ENCODE results near the gene RAB44. TPM values are rescaled to one million over a fixed set of nuclear protein-coding genes. Genes with fewer than 3 reads are reported as not detected.
A peak's percentile ranks its signal among the peaks of the same experiment; 100 is the strongest.

The RAB44 gene
- total RNA-seq, 1 donor from 2014 or later, result not detected

DNA sequence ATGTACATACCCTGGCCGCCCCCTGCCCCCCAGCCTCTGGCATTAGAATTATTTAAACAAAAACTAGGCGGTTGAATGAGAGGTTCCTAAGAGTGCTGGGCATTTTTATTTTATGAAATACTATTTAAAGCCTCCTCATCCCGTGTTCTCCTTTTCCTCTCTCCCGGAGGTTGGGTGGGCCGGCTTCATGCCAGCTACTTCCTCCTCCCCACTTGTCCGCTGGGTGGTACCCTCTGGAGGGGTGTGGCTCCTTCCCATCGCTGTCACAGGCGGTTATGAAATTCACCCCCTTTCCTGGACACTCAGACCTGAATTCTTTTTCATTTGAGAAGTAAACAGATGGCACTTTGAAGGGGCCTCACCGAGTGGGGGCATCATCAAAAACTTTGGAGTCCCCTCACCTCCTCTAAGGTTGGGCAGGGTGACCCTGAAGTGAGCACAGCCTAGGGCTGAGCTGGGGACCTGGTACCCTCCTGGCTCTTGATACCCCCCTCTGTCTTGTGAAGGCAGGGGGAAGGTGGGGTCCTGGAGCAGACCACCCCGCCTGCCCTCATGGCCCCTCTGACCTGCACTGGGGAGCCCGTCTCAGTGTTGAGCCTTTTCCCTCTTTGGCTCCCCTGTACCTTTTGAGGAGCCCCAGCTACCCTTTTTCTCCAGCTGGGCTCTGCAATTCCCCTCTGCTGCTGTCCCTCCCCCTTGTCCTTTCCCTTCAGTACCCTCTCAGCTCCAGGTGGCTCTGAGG lies 11.5 kb upstream of the RAB44 start:
- no peak overlapping the region for H3K9ac ChIP-seq
- no peak overlapping the region for H2AFZ ChIP-seq (replicated peaks)
- no peaks in the 10 kb centered on the region for H3K27me3 ChIP-seq
- Mint-ChIP-seq H3K9me3 (no peaks in the 10 kb centered on the region), H3K36me3 (no peaks in the 10 kb centered on the region), H3K27ac (peak overlapping the region; percentile 17), H3K4me1 (no peaks in the 10 kb centered on the region), H3K27me3 (ENCODE audit: insufficient read depth, low read depth) (peaks cover 18% of the 10 kb centered on the region), H3K4me3 (no peak overlapping the region)
- no peak overlapping the region for H3K4me2 ChIP-seq
- H3K4me1 ChIP-seq, result no peaks in the 10 kb centered on the region
- no peaks in the 10 kb centered on the region for H3F3A ChIP-seq (ENCODE audit: low read depth)
- no peak for DNase-seq (ENCODE audit: low spot score)
- H3K36me3 ChIP-seq, result no peaks in the 10 kb centered on the region
- TF ChIP-seq EZH2phosphoT487 (IDR thresholded peaks at IDR 0.05), result no peak
- TF ChIP-seq EZH2 (IDR thresholded peaks at IDR 0.05), result no peak
- TF ChIP-seq, protein P1, sequence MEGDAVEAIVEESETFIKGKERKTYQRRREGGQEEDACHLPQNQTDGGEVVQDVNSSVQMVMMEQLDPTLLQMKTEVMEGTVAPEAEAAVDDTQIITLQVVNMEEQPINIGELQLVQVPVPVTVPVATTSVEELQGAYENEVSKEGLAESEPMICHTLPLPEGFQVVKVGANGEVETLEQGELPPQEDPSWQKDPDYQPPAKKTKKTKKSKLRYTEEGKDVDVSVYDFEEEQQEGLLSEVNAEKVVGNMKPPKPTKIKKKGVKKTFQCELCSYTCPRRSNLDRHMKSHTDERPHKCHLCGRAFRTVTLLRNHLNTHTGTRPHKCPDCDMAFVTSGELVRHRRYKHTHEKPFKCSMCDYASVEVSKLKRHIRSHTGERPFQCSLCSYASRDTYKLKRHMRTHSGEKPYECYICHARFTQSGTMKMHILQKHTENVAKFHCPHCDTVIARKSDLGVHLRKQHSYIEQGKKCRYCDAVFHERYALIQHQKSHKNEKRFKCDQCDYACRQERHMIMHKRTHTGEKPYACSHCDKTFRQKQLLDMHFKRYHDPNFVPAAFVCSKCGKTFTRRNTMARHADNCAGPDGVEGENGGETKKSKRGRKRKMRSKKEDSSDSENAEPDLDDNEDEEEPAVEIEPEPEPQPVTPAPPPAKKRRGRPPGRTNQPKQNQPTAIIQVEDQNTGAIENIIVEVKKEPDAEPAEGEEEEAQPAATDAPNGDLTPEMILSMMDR (IDR thresholded peaks at IDR 0.05), result no peak
- H3K9me3 ChIP-seq (ENCODE audit: low read depth), result no peaks in the 10 kb centered on the region
- H4K20me1 ChIP-seq (ENCODE audit: low read depth), result peaks cover 6% of the 10 kb centered on the region
- H3K79me2 ChIP-seq (ENCODE audit: low read depth), result peaks cover 24% of the 10 kb centered on the region
- H3K27ac ChIP-seq, result no peak overlapping the region
- no peak overlapping the region for H3K4me3 ChIP-seq

DNA sequence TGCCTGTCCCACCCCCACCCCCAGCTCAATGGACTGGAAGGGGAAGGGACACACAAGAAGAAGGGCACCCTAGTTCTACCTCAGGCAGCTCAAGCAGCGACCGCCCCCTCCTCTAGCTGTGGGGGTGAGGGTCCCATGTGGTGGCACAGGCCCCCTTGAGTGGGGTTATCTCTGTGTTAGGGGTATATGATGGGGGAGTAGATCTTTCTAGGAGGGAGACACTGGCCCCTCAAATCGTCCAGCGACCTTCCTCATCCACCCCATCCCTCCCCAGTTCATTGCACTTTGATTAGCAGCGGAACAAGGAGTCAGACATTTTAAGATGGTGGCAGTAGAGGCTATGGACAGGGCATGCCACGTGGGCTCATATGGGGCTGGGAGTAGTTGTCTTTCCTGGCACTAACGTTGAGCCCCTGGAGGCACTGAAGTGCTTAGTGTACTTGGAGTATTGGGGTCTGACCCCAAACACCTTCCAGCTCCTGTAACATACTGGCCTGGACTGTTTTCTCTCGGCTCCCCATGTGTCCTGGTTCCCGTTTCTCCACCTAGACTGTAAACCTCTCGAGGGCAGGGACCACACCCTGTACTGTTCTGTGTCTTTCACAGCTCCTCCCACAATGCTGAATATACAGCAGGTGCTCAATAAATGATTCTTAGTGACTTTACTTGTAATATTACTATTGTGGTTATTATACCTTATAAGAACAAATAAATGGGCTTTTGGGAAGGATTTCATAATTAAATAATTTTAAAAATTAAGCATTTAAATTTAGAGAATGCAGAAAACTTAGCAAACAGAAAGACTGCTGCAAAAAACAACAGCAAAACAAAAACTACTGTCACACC lies 10.7 kb upstream of the RAB44 start:
- peaks cover 16% of the 10 kb centered on the region for H3K79me2 ChIP-seq (ENCODE audit: low read depth)
- no peak overlapping the region for H3K9ac ChIP-seq
- H3K36me3 ChIP-seq, result no peaks in the 10 kb centered on the region
- Mint-ChIP-seq H3K27me3 (ENCODE audit: insufficient read depth, low read depth) (peaks cover 15% of the 10 kb centered on the region), H3K4me1 (no peaks in the 10 kb centered on the region), H3K9me3 (no peaks in the 10 kb centered on the region), H3K4me3 (no peak overlapping the region), H3K36me3 (no peaks in the 10 kb centered on the region), H3K27ac (no peak overlapping the region)
- TF ChIP-seq, protein P1 (IDR thresholded peaks at IDR 0.05), result no peak
- TF ChIP-seq EZH2phosphoT487 (IDR thresholded peaks at IDR 0.05) (no peak), EZH2 (IDR thresholded peaks at IDR 0.05) (no peak)
- no peak overlapping the region for H3K4me2 ChIP-seq
- H2AFZ ChIP-seq (replicated peaks), result no peak overlapping the region
- H4K20me1 ChIP-seq (ENCODE audit: low read depth), result peaks cover 5% of the 10 kb centered on the region
- DNase-seq (ENCODE audit: low spot score), result no peak
- no peaks in the 10 kb centered on the region for H3K4me1 ChIP-seq
- no peaks in the 10 kb centered on the region for H3F3A ChIP-seq (ENCODE audit: low read depth)
- H3K27me3 ChIP-seq, result no peaks in the 10 kb centered on the region
- H3K4me3 ChIP-seq, result no peak overlapping the region
- H3K9me3 ChIP-seq (ENCODE audit: low read depth), result no peaks in the 10 kb centered on the region
- H3K27ac ChIP-seq, result no peak overlapping the region

DNA sequence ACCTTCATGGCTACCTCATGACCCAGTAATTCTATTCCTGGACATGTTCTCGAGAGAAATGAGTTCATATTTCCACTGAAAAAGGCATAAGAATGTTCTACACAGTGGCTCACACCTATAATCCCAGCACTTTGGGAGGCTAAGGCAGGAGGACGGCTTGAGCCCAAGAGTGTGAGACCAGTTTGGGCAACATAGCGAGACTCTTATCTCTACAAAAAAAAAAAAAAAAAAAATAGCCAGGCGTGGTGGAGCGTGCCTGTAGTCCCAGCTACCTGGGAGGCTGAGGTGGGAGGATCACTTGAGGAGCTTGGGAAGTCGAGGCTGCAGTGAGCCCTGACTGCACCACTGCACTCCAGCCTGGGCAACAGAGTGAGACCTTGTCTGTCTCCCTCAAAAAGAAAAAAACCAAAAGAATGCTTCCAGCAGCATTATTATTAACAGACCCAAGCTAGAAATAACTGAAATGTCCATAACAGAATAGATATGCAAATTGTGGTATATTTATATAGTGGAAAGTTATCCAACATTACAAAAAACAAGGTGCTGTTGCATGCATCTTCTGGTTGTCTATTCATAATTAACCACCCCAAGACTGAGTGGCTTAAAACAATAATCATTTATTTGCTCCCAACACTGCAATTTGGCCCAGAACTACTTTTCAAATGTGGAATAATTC lies 9.4 kb upstream of the RAB44 start:
- no peak overlapping the region for H3K27ac Mint-ChIP-seq
- H3K4me3 Mint-ChIP-seq, result no peak overlapping the region
- Histone ChIP-seq H3K4me1 (no peaks in the 10 kb centered on the region), H3K79me2 (ENCODE audit: low read depth) (peaks cover 5% of the 10 kb centered on the region), H3K4me3 (no peak overlapping the region), H3K27ac (no peak overlapping the region), H4K20me1 (ENCODE audit: low read depth) (no peaks in the 10 kb centered on the region), H3K36me3 (no peaks in the 10 kb centered on the region), H2AFZ (replicated peaks) (no peak overlapping the region), H3K9me3 (ENCODE audit: low read depth) (no peaks in the 10 kb centered on the region), H3F3A (ENCODE audit: low read depth) (no peaks in the 10 kb centered on the region), H3K4me2 (no peak overlapping the region), H3K27me3 (no peaks in the 10 kb centered on the region), H3K9ac (no peak overlapping the region)
- H3K4me1 Mint-ChIP-seq, result no peaks in the 10 kb centered on the region
- peaks cover 16% of the 10 kb centered on the region for H3K27me3 Mint-ChIP-seq (ENCODE audit: insufficient read depth, low read depth)
- peaks cover 2% of the 10 kb centered on the region for H3K9me3 Mint-ChIP-seq
- DNase-seq (ENCODE audit: low spot score), result no peak
- H3K36me3 Mint-ChIP-seq, result no peaks in the 10 kb centered on the region
- TF ChIP-seq EZH2phosphoT487 (IDR thresholded peaks at IDR 0.05) (no peak), EZH2 (IDR thresholded peaks at IDR 0.05) (no peak)
- TF ChIP-seq, protein P1 (IDR thresholded peaks at IDR 0.05), result no peak
